Small intestine (tissue), 7 donors: ENCODE measurements around the gene PTGES3. TPM values are rescaled to one million over a fixed set of nuclear protein-coding genes. Genes with fewer than 3 reads are reported as not detected.
A peak's percentile ranks its signal among the peaks of the same experiment; 100 is the strongest.

ENCODE experiments used
- DNase-seq, 2 donors: peaks; one replicate each; pipeline versions ENCODE4 v3.0.0 to v3.0.0-alpha.2; 2013
- FAIRE-seq: peaks from 2 replicates; lab custom pipeline; 2012; peaks lifted over from hg19 to GRCh38; lab: Jason Lieb, UNC
- H3K27ac ChIP-seq, 3 donors: one replicate each; pipeline ENCODE4 v1.5.1; 2013; ENCODE audit warnings: low read length in 2 of 3, mild to moderate bottlenecking in 2 of 3, control low read depth in 1 of 3, inconsistent platforms in 1 of 3, low read depth in 1 of 3, moderate library complexity in 1 of 3
- H3K27me3 ChIP-seq, 3 donors: one replicate each; pipeline ENCODE4 v1.6.1; 2013; ENCODE audit warnings: low read length in 3 of 3, inconsistent platforms in 1 of 3; ENCODE audit not compliant: control insufficient read depth in 3 of 3, insufficient read depth in 3 of 3
- H3K36me3 ChIP-seq, 3 donors: one replicate each; pipeline ENCODE4 v1.6.1; 2013; ENCODE audit warnings: low read length in 3 of 3, inconsistent platforms in 1 of 3, low read depth in 1 of 3, mild to moderate bottlenecking in 1 of 3, moderate library complexity in 1 of 3; ENCODE audit not compliant: control insufficient read depth in 3 of 3, insufficient read depth in 2 of 3
- H3K4me1 ChIP-seq, 3 donors: one replicate each; pipeline ENCODE4 v1.6.1; 2013; ENCODE audit warnings: low read length in 2 of 3, inconsistent platforms in 1 of 3, low read depth in 1 of 3, mild to moderate bottlenecking in 1 of 3, moderate library complexity in 1 of 3; ENCODE audit not compliant: control insufficient read depth in 3 of 3, insufficient read depth in 2 of 3
- H3K4me3 ChIP-seq, 3 donors: one replicate each; pipeline ENCODE4 v1.5.1; 2013; ENCODE audit warnings: low read length in 3 of 3, control low read depth in 1 of 3, inconsistent platforms in 1 of 3, low read depth in 1 of 3, mild to moderate bottlenecking in 1 of 3, moderate library complexity in 1 of 3
- H3K9me3 ChIP-seq, 2 donors: one replicate each; pipeline ENCODE4 v1.6.1; 2013; ENCODE audit warnings: low read depth in 1 of 2, low read length in 1 of 2; ENCODE audit not compliant: control insufficient read depth in 2 of 2, insufficient read depth in 1 of 2
- WGBS, 3 donors: extraction: QIAGEN DNeasy Blood & Tissue Kit; methylation state at CpG; one replicate each; pipeline ENCODE4 v1.1.7; 2013; 5-methylcytosine and 5-hydroxymethylcytosine counted together
- polyA plus RNA-seq, 4 donors: library from polyadenylated mRNA; stranded (reverse) in 3 of 4; unstranded in 1 of 4; fragments of 200-250 nt in 3 of 4; fragments of 120-200 nt in 1 of 4; gene quantifications; one replicate each; pipeline versions ENCODE4 v1.2.1 to v1.2.3, GENCODE V29; 2013
- donor health status: healthy with polysubstance abuse.
- donor health status: control.
- donor health status: control.
- donor health status: Bipolar disorder and iron deficiency.
- donor health status: healthy.

Gene PTGES3
- polyA plus RNA-seq, 4 donors = 130 to 235 (median 180) TPM

- H3K27ac ChIP-seq = no peak overlapping the region
- H3K4me3 ChIP-seq = no peak overlapping the region
- FAIRE-seq (no peak), DNase-seq (no peak)
- 61 to 72% (median 63%) methylated on average over 3 of the region's 3 CpGs for WGBS, 3 donors
- no peaks in the 10 kb centered on the region for H3K4me1 ChIP-seq
- no peaks in the 10 kb centered on the region for H3K36me3 ChIP-seq
- no peaks in the 10 kb centered on the region for H3K27me3 ChIP-seq
- no peaks in the 10 kb centered on the region for H3K9me3 ChIP-seq
Measured at GRCh38 chr12:56699020-56699661, 11.1 kb upstream of the PTGES3 start.

GRCh38 chr12:56695327-56696101, 7.4 kb upstream of the PTGES3 start:
- no peak overlapping the region for H3K27ac ChIP-seq
- H3K4me1 ChIP-seq = no peaks in the 10 kb centered on the region
- no peak overlapping the region for H3K4me3 ChIP-seq
- no peaks in the 10 kb centered on the region for H3K27me3 ChIP-seq
- H3K9me3 ChIP-seq = no peaks in the 10 kb centered on the region
- no peak for DNase-seq
- H3K36me3 ChIP-seq = no peaks in the 10 kb centered on the region
- 73 to 83% (median 82%) methylated on average over 2 of the region's 2 CpGs for WGBS, 3 donors
- no peak for FAIRE-seq

GRCh38 chr12:56694161-56694560, 6.1 kb upstream of the PTGES3 start:
- no peaks in the 10 kb centered on the region for H3K36me3 ChIP-seq
- no peak for FAIRE-seq
- DNase-seq = no peak
- H3K4me3 ChIP-seq = no peak overlapping the region
- peaks cover 0 to 2% (median 0%) of the 10 kb centered on the region in 3 donors for H3K4me1 ChIP-seq
- 85 to 89% (median 86%) methylated on average over 5 of the region's 5 CpGs for WGBS, 3 donors
- no peaks in the 10 kb centered on the region for H3K9me3 ChIP-seq
- no peaks in the 10 kb centered on the region for H3K27me3 ChIP-seq
- H3K27ac ChIP-seq = no peak overlapping the region

- no peaks in the 10 kb centered on the region for H3K27me3 ChIP-seq
- FAIRE-seq (no peak), DNase-seq (no peak)
- peaks cover 0 to 4% (median 0%) of the 10 kb centered on the region in 3 donors for H3K4me1 ChIP-seq
- peaks cover 0 to 11% (median 0%) of the 10 kb centered on the region in 3 donors for H3K36me3 ChIP-seq
- peak overlapping the region; percentile 43 to 54 (median 50) for H3K4me3 ChIP-seq
- no peaks in the 10 kb centered on the region for H3K9me3 ChIP-seq
- WGBS, 3 donors = 1 to 2% (median 2%) methylated on average over 7 of the region's 7 CpGs
- peak overlapping the region; percentile 80 to 98 (median 83) for H3K27ac ChIP-seq
Measured at GRCh38 chr12:56688846-56689109, 694 bp upstream of the PTGES3 start.

GRCh38 chr12:56687223-56688128, 608 bp downstream of the PTGES3 start:
- peaks cover 0 to 21% (median 0%) of the 10 kb centered on the region in 3 donors for H3K36me3 ChIP-seq
- H3K27ac ChIP-seq = peak overlapping the region; percentile 96 to 100 (median 98)
- H3K4me1 ChIP-seq = peaks cover 0 to 4% (median 1%) of the 10 kb centered on the region in 3 donors
- 0 to 1% (median 0%) methylated on average over 48 to 62 of the region's 62 CpGs for WGBS, 3 donors
- H3K9me3 ChIP-seq = no peaks in the 10 kb centered on the region
- H3K4me3 ChIP-seq = peak overlapping the region; percentile 85 to 91 (median 91)
- DNase-seq (peak; percentile 66 to 81), FAIRE-seq (no peak)
- H3K27me3 ChIP-seq = no peaks in the 10 kb centered on the region

GRCh38 chr12:56684745-56685359, 3.2 kb downstream of the PTGES3 start:
- peaks cover 5 to 7% (median 7%) of the 10 kb centered on the region in 3 donors for H3K4me1 ChIP-seq
- DNase-seq (peak; percentile 18 to 26), FAIRE-seq (no peak)
- peaks cover 0 to 45% (median 0%) of the 10 kb centered on the region in 3 donors for H3K36me3 ChIP-seq
- no peaks in the 10 kb centered on the region for H3K27me3 ChIP-seq
- peak overlapping the region; percentile 77 to 96 (median 84) for H3K27ac ChIP-seq
- no peaks in the 10 kb centered on the region for H3K9me3 ChIP-seq
- H3K4me3 ChIP-seq = peak overlapping the region; percentile 28 to 91 (median 85)
- WGBS, 3 donors = 3 to 14% (median 3%) methylated on average over 8 of the region's 8 CpGs

- 34 to 76% (median 63%) methylated on average over 6 of the region's 6 CpGs for WGBS, 3 donors
- Histone ChIP-seq H3K4me1 (peaks cover 7 to 11% (median 10%) of the 10 kb centered on the region in 3 donors), H3K27ac (peak overlapping the region in 2 of 3 donors; percentile 16 to 38), H3K27me3 (no peaks in the 10 kb centered on the region), H3K4me3 (no peak overlapping the region), H3K9me3 (no peaks in the 10 kb centered on the region), H3K36me3 (peaks cover 0 to 59% (median 0%) of the 10 kb centered on the region in 3 donors)
- no peak for FAIRE-seq
- no peak for DNase-seq
Measured at GRCh38 chr12:56682323-56682722, 5.8 kb downstream of the PTGES3 start.
